AG04449 (cell line): ENCODE data around the gene SMG6.
"Not testable (repeated sequence)": the region's sequence is repeated elsewhere in the genome, so short reads cannot be mapped to it uniquely, and the experiment has no call there.

Source experiments
- CTCF ChIA-PET: fragments of 350-600 bp; formaldehyde crosslinking; extraction: SDS; loops from one replicate; lab custom pipeline; 2021; ENCODE audit warnings: antibody characterized with exemption; lab: Yijun Ruan, JAX
- POLR2A ChIA-PET: fragments of 400-600, 350-600 bp; formaldehyde crosslinking; extraction: SDS; loops from one replicate; lab custom pipeline; 2020; ENCODE audit warnings: antibody characterized with exemption, inconsistent platforms; lab: Yijun Ruan, JAX
- DNase-seq: peaks from one replicate; pipeline ENCODE4 v3.0.0-alpha.2; 2010; ENCODE audit warnings: low read depth, low spot score
- H3K4me3 ChIP-seq: 2 replicates; pipeline ENCODE4 v1.5.1; 2011; ENCODE audit warnings: low read depth, mild to moderate bottlenecking, control low read depth, low read length
- TF ChIP-seq, protein P1 (sequence below): IDR thresholded peaks from one replicate; pipeline ENCODE4 v1.5.1; 2011; ENCODE audit warnings: mild to moderate bottlenecking, moderate library complexity, low read length, control low read depth, inconsistent platforms; ENCODE audit not compliant: insufficient read depth; ENCODE audit errors: missing control alignments

The SMG6 gene

DNA sequence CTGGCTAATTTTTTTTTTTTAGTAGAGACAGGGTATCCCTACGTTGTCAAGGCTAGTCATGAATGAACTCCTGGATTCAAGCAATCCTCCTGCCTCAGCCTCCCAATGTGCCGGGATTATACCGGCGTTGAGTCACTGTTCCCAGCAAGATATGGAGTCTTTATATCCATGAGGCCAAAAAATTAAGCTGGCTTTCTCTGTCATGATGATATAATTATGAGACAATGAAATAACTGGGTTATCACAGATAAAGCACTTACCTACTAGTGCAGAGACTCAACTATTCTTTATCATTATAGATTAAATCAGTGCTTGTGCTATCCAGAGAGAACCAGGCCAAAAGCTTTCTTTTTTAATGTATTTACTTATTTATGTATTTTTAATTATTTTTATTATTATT is 36.2 kb downstream of the SMG6 start:
- no peak overlapping the region for H3K4me3 ChIP-seq
- TF ChIP-seq, protein P1, sequence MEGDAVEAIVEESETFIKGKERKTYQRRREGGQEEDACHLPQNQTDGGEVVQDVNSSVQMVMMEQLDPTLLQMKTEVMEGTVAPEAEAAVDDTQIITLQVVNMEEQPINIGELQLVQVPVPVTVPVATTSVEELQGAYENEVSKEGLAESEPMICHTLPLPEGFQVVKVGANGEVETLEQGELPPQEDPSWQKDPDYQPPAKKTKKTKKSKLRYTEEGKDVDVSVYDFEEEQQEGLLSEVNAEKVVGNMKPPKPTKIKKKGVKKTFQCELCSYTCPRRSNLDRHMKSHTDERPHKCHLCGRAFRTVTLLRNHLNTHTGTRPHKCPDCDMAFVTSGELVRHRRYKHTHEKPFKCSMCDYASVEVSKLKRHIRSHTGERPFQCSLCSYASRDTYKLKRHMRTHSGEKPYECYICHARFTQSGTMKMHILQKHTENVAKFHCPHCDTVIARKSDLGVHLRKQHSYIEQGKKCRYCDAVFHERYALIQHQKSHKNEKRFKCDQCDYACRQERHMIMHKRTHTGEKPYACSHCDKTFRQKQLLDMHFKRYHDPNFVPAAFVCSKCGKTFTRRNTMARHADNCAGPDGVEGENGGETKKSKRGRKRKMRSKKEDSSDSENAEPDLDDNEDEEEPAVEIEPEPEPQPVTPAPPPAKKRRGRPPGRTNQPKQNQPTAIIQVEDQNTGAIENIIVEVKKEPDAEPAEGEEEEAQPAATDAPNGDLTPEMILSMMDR = no peak
- no peak for DNase-seq
- POLR2A ChIA-PET = no interaction called here
- CTCF ChIA-PET = interaction anchor here (0.7 to 8.1 kb wide), 4 partner anchors 13 to 212 kb away, joined by 4 to 68 read pairs (median 6); partner anchors contain the start of gene HIC1

DNA sequence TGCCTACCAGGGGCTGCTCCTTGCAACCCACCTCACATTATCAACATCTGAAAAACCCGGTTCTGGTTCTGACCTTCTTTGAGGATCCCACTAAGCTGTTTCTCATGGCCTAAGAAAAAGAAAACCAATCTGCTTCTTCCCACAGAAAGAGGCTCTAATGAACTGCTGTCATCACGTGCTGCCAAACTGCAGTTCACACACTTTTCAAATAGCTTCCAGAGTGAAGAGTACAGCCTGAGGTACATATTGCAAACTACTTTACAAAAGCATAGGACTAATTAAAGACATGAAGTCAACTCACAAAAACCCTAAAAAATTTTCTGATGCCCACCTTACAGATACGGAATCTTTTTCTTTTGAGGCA is 36.7 kb downstream of the SMG6 start:
- POLR2A ChIA-PET = no interaction called here
- CTCF ChIA-PET = interaction anchor here (0.7 to 8.1 kb wide), 4 partner anchors 13 to 211 kb away, joined by 3 to 68 read pairs (median 4); partner anchors contain the start of gene HIC1
- DNase-seq = no peak
- H3K4me3 ChIP-seq = no peak overlapping the region
- TF ChIP-seq, protein P1 = no peak

DNA sequence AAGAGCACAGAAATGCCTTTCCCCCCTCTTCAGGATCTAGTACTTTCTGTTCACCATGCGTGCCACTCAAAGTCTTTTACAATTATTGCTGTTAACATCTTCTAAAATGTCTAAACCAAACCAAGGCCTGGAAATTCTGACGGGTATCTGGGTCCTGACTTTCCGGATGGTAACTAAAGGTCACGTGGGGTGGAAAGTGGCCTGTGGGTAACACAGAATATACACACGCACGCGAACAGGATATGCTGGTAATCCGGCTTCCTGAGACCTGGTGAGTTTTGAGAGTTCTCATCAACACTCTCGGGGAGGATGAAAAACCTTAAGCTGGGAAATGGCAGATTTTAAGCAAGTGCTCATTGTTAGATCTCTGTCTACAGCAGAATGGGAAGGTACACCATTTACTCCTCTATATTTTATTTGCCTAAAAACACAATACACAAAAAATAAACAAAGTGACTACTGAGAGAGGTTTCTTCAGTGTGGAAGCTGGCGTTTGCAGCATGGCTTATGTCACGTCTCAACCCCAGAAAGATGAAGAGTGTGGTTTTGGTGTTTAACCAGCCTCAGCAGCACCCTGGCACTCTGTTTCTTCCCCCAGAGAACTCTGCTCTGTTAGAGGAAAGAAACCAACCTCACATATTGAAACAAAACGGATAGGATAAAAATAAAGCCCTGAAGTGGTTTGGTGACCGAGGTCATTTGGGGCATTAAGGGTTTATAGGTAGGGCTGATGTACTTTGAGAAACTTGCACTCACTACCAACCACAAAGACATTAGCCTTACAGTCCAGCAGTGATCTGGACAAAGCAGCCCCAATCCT is 37.3 kb downstream of the SMG6 start:
- no peak for DNase-seq
- ChIA-PET CTCF (interaction anchor here (1.0 to 8.1 kb wide), 3 partner anchors 14 to 210 kb away, joined by 3 to 68 read pairs (median 34); partner anchors contain the start of gene HIC1), POLR2A (no interaction called here)
- TF ChIP-seq, protein P1 = no peak
- H3K4me3 ChIP-seq = no peak overlapping the region

DNA sequence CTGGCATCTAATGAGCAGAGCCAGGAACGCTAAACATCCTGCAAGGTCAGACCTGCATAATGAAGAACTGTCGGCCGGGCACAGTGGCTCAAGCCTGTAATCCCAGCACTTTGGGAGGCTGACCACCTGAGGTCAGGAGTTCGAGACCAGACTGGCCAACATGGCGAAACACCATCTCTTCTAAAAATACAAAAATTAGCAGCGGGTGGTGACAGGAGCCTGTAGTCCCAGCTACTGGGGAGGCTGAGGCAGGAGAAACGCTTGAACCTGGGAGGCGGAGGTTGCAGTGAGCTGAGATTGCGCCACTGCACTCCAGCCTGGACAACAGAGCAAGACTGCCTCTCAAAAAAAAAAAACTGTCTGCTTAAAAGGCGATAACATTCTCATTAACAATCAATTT is 38.4 kb downstream of the SMG6 start:
- not testable (repeated sequence) for DNase-seq, H3K4me3 ChIP-seq
- POLR2A ChIA-PET = interaction anchor here (1.4 kb wide), 1 partner anchor 210 kb away, joined by 4 read pairs; the partner anchor contains the start of gene HIC1
- CTCF ChIA-PET = interaction anchor here (4.2 to 8.1 kb wide), 2 partner anchors 16 to 209 kb away, joined by 34 to 68 read pairs; partner anchors contain the start of gene HIC1

DNA sequence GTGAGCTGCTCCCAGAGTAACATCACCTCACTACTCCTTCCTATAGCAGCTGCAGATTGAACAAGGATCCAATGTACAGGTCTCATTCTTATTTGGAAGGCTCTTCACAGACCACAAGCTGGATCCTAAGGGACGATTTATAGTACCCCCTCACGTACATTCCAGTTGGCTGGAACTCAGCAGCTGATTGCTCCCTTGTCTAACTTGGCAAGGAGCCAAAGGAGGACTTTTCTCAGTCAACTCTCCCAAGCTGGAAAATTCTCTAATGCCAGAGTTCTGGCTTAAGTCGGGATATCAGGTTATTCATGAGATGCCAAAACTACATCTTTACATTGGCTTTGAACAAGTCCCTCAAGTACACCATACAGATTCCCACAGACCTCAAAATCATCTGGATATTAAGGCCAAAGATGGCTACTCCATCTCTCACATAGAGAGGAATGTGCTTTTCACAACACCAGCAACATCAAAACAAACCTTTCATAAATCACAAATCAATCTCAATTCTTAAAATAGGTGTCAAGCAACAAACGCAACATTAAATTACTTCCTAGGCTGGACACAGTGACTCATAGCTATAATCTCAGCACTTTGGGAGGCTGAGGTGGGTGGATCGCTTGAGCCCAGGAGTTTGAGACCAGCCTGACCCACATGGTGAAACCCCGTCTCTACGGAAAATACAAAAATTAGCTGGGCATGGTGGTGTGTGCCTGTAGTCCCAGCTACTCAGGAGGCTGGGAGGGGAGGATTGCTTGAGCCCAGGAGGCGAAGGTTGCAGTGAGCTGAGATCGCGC is 39.3 kb downstream of the SMG6 start:
- ChIA-PET POLR2A (interaction anchor here (0.7 to 1.4 kb wide), 3 partner anchors 198 to 209 kb away, joined by 3 to 4 read pairs (median 4); partner anchors contain the start of gene HIC1), CTCF (interaction anchor here (0.8 to 8.1 kb wide), 8 partner anchors 13 to 239 kb away, joined by 3 to 68 read pairs (median 4); partner anchors contain the start of genes HIC1 and RTN4RL1)
- no peak for DNase-seq
- TF ChIP-seq, protein P1 = no peak
- H3K4me3 ChIP-seq = no peak overlapping the region
